SIG-M5 (cell line): ENCODE measurements around the gene BCKDK.

Experiments
- DNase-seq: peaks from one replicate; lab custom pipeline; 2025; lab: John Stamatoyannopoulos, UW

The BCKDK gene

GRCh38 chr16:31080035-31080629 lies 28.1 kb upstream of the BCKDK start:
- no peak for DNase-seq

- DNase-seq = no peak
These were observed 27.3 kb upstream of the BCKDK start for GRCh38 chr16:31080756-31081419.

- DNase-seq = no peak
These were observed 26.5 kb upstream of the BCKDK start for GRCh38 chr16:31081428-31082351.

GRCh38 chr16:31082368-31083045 lies 25.7 kb upstream of the BCKDK start:
- DNase-seq = no peak

GRCh38 chr16:31083081-31083480 lies 25.1 kb upstream of the BCKDK start:
- no peak for DNase-seq

- DNase-seq = no peak
These were observed 24.6 kb upstream of the BCKDK start for GRCh38 chr16:31083556-31083955.

- no peak for DNase-seq
These were observed 24.2 kb upstream of the BCKDK start for GRCh38 chr16:31083981-31084380.

GRCh38 chr16:31084584-31085302 lies 23.4 kb upstream of the BCKDK start:
- no peak for DNase-seq

- DNase-seq = no peak
These were observed 22.8 kb upstream of the BCKDK start for GRCh38 chr16:31085411-31085810.

- DNase-seq = no peak
These were observed 22.1 kb upstream of the BCKDK start for GRCh38 chr16:31085873-31086628.

GRCh38 chr16:31086629-31086906 lies 21.6 kb upstream of the BCKDK start:
- no peak for DNase-seq

- DNase-seq = no peak
These were observed 20.7 kb upstream of the BCKDK start for GRCh38 chr16:31087481-31087880.

- DNase-seq = no peak
These were observed 20.2 kb upstream of the BCKDK start for GRCh38 chr16:31087971-31088370.

GRCh38 chr16:31088459-31089183 lies 19.6 kb upstream of the BCKDK start, which contains the start of gene PRSS53:
TSS of gene PRSS53 (minus strand) at chr16:31088943. CDS start at chr16:31088809, 134 bp downstream.
- no peak for DNase-seq

GRCh38 chr16:31089199-31089598 lies 19.0 kb upstream of the BCKDK start:
- no peak for DNase-seq

GRCh38 chr16:31090540-31090939 lies 17.6 kb upstream of the BCKDK start:
- DNase-seq = no peak

- no peak for DNase-seq
These were observed 15.9 kb upstream of the BCKDK start for GRCh38 chr16:31092330-31092729.

- no peak for DNase-seq
These were observed 15.0 kb upstream of the BCKDK start for GRCh38 chr16:31093132-31093703.

- no peak for DNase-seq
These were observed 14.1 kb upstream of the BCKDK start for GRCh38 chr16:31094088-31094423.
